ENCODE results near the gene OR52E2. TPM values are rescaled to one million over a fixed set of nuclear protein-coding genes. Genes with fewer than 3 reads are reported as not detected.
"Not testable (repeated sequence)": the region's sequence is repeated elsewhere in the genome, so short reads cannot be mapped to it uniquely, and the experiment has no call there.

The OR52E2 gene
- total RNA-seq, 4 donors from 2014 or later: 2.7 TPM; not detected in 3

DNA sequence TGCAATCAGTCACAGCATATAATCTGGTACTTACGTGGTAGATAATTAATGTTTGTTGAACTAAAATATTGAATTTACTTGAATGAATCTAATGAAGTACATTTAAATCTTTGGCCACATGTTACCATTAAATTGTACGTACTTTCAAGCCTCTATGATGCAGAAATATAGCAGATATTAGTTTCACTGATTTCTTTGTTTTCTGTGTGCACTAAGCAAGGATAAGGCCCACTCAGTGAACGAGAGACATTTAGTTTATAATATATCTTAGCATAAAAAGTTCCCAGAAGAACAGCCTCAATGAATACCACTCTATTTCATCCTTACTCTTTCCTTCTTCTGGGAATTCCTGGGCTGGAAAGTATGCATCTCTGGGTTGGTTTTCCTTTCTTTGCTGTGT is 9.8 kb upstream of the OR52E2 start, which contains the start of gene OR52E1:
Gene OR52E1 (plus strand): TSS at position 301 of the 400 bp plus-strand sequence.
- DNase-seq (ENCODE audit: low spot score in 2 of 2): no peak
- TF ChIP-seq, protein P1, sequence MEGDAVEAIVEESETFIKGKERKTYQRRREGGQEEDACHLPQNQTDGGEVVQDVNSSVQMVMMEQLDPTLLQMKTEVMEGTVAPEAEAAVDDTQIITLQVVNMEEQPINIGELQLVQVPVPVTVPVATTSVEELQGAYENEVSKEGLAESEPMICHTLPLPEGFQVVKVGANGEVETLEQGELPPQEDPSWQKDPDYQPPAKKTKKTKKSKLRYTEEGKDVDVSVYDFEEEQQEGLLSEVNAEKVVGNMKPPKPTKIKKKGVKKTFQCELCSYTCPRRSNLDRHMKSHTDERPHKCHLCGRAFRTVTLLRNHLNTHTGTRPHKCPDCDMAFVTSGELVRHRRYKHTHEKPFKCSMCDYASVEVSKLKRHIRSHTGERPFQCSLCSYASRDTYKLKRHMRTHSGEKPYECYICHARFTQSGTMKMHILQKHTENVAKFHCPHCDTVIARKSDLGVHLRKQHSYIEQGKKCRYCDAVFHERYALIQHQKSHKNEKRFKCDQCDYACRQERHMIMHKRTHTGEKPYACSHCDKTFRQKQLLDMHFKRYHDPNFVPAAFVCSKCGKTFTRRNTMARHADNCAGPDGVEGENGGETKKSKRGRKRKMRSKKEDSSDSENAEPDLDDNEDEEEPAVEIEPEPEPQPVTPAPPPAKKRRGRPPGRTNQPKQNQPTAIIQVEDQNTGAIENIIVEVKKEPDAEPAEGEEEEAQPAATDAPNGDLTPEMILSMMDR (IDR thresholded peaks at IDR 0.05): no peak
- no peak for TF ChIP-seq POLR2A (IDR thresholded peaks at IDR 0.05)
- 63 to 68% methylated on average over 3 of the region's 3 CpGs for WGBS, 2 donors
- intact Hi-C loops (cut with DNase I; ENCODE audit: low total_unique reads): no loop called here
- H3K4me3 ChIP-seq (ENCODE audit: low read depth, poor library complexity, severe bottlenecking): no peak within 1 kb of the TSS

DNA sequence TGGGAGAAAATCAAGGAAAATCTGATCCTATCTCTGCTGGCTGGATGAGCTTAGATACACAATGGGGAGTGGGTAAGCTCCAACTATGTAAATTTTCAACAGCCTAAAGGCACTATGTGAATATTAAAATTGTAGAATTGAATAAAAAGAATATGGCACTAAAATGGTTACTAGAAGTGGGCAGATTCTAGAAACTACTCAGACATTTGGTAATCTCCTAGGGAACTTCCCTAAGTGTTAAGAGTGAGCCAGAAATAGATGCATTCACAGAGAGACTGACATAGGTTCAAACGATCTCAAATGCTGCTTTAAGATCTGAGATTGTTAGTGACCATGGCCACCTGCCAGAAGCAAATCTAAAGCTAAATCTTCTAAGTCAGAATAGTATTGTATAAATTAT is 5.6 kb upstream of the OR52E2 start:
- no peak for DNase-seq (ENCODE audit: low spot score in 2 of 2)
- no peak overlapping the region for H3K4me3 ChIP-seq (ENCODE audit: low read depth, poor library complexity, severe bottlenecking)
- intact Hi-C loops (cut with DNase I; ENCODE audit: low total_unique reads): no loop called here
- TF ChIP-seq, protein P1 (IDR thresholded peaks at IDR 0.05): no peak
- TF ChIP-seq POLR2A (IDR thresholded peaks at IDR 0.05): no peak
- 19 to 21% methylated on average over 1 of the region's 1 CpG for WGBS, 2 donors

DNA sequence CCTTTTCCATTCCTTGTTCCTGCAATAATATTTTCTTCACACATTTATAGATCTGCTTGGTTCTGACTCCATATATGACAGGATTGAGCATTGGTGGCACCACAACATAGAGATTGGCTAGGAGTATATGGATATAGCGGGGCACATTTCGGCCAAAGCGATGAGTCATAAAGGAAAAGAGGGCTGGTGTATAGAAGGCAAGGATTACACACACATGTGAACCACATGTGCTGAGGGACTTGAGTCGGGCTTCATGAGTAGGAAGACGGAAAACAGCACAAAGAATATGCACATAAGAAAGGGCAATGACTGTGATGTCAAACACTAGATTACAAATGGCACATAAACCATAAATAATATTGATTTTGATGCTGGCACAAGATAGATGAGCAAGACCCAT is 748 bp downstream of the OR52E2 start:
- WGBS, 2 donors: 58 to 59% methylated on average over 5 of the region's 5 CpGs
- not testable (repeated sequence) for DNase-seq (ENCODE audit: low spot score in 2 of 2); H3K4me3 ChIP-seq (ENCODE audit: low read depth, poor library complexity, severe bottlenecking)
- intact Hi-C loops (cut with DNase I; ENCODE audit: low total_unique reads): loop anchor here (2.0 kb wide), 1 partner anchor 40 kb away; no protein-coding TSS in a partner anchor

DNA sequence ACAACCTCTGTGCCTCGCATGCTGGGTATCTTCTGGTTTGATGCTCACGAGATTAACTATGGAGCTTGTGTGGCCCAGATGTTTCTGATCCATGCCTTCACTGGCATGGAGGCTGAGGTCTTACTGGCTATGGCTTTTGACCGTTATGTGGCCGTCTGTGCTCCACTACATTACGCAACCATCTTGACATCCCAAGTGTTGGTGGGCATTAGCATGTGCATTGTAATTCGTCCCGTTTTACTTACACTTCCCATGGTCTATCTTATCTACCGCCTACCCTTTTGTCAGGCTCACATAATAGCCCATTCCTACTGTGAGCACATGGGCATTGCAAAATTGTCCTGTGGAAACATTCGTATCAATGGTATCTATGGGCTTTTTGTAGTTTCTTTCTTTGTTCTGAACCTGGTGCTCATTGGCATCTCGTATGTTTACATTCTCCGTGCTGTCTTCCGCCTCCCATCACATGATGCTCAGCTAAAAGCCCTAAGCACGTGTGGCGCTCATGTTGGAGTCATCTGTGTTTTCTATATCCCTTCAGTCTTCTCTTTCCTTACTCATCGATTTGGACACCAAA is 12.6 kb downstream of the OR52E2 start:
- 84 to 87% methylated on average over 15 of the region's 15 CpGs for WGBS, 2 donors
- intact Hi-C loops (cut with DNase I; ENCODE audit: low total_unique reads): no loop called here

DNA sequence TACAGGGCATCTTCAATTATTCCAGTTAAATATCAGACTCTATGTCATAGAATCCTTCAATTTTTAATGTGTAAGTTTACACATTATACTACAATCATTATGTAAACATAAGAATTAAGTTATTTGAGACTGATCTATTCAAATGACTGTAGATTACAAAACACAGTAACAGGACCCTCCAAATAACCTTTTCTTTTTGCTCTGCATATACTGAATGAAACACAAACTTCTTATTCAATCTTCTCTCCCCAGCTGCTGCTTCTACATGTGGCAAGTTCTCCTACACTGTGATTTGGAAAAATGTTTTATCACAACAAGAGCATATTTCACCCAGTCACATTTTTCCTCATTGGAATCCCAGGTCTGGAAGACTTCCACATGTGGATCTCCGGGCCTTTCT is 13.2 kb downstream of the OR52E2 start, which contains the start of gene OR52J3:
Gene OR52J3 (plus strand): TSS at position 301 of the 400 bp plus-strand sequence. CDS start 0 bp downstream, at position 301.
- TF ChIP-seq, protein P1 (IDR thresholded peaks at IDR 0.05): no peak
- TF ChIP-seq POLR2A (IDR thresholded peaks at IDR 0.05): no peak
- intact Hi-C loops (cut with DNase I; ENCODE audit: low total_unique reads): no loop called here
- WGBS, 2 donors: 85 to 88% methylated on average over 1 of the region's 1 CpG

More for the DNA sequence above, 12.6 kb downstream of the OR52E2 start:
- no peak overlapping the region for H3K4me3 ChIP-seq (ENCODE audit: low read depth, poor library complexity, severe bottlenecking)
- no peak for TF ChIP-seq POLR2A (IDR thresholded peaks at IDR 0.05)
- TF ChIP-seq, protein P1 (IDR thresholded peaks at IDR 0.05): no peak
- DNase-seq (ENCODE audit: low spot score in 2 of 2): no peak

DNA sequence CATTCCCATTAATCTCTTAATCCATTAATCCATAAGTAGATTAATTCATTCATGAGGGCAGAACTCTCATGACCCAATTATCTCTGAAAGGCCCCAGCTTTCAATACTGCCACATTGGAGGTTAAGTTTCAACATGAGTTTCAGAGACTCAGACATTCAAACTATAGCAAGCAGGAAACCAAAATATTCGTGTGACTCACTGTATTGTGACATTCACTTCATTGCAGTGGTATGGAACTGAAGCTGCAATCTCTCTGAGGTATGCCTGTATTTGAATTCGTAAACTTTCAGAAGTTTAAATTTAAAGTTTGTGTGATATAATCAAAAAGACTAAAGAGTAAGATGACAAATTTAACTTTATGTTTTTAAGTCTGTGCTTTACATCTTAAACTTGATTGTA is 16.0 kb downstream of the OR52E2 start:
- TF ChIP-seq POLR2A (IDR thresholded peaks at IDR 0.05): no peak
- TF ChIP-seq, protein P1 (IDR thresholded peaks at IDR 0.05): no peak
- no peak overlapping the region for H3K4me3 ChIP-seq (ENCODE audit: low read depth, poor library complexity, severe bottlenecking)
- no peak for DNase-seq (ENCODE audit: low spot score in 2 of 2)
- intact Hi-C loops (cut with DNase I; ENCODE audit: low total_unique reads): no loop called here
- WGBS, 2 donors: 56 to 69% methylated on average over 2 of the region's 2 CpGs

More for the DNA sequence above, 13.2 kb downstream of the OR52E2 start, which contains the start of gene OR52J3:
- DNase-seq (ENCODE audit: low spot score in 2 of 2): no peak
- H3K4me3 ChIP-seq (ENCODE audit: low read depth, poor library complexity, severe bottlenecking): no peak within 1 kb of the TSS

Data from lower leg skin (tissue), 4 donors.